ENCODE measurements around the gene ZYX. TPM values are rescaled to one million over a fixed set of nuclear protein-coding genes. Genes with fewer than 3 reads are reported as not detected.

ZYX gene
- polyA plus RNA-seq, 1 of the 3 experiments (the other 2 are of a cell fraction) = 271 TPM

DNA sequence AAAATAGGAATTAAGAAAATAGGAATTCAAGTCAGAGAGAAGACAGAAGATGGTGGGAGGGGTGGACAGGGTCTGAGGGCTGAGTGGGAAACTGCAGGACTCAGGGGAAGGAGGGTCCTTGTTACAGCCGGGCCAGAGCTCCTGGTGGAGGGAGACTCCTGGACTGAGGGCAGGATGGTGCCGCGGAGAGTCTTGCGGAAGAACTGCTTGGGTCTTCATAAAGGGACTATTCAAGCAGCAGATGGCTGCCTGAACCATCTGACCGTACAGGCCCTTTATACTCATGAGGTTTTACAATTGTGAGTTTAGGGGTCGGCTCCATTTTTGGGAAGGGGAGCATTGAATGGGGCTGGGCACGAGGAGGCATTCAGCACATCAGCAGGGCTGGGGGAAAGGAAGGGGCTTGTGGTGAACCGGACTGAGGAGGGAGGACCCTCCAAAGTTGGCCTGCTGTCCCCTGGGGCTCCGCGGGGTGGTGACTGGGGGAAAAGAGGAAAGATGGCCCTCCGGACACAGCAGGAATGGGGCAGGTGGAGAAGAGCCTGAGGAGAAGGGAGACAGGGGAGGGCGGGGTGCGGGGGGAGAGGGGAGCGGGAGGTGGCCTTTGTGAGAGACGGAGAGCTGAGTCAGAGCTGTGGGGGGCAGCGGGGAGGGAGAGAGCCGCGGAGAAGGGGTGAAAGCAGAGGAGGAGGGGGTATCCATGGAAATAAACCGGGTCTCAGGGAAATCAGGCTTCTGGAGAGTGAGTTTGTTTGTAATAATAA lies 20.2 kb upstream of the ZYX start:
- H3K4me2 ChIP-seq = peak overlapping the region; percentile 94
- POLR2A ChIA-PET = no interaction called here
- H3K9me2 ChIP-seq = no peaks in the 10 kb centered on the region
- CTCF ChIA-PET = interaction anchor here (1.0 to 2.4 kb wide), 5 partner anchors 12 to 121 kb away, joined by 3 to 14 read pairs (median 3); no protein-coding TSS in a partner anchor
- 36% methylated on average over 19 of the region's 19 CpGs for WGBS (ENCODE audit: low lambda C conversion rate)
- no peak overlapping the region for H3K9ac ChIP-seq
- no peaks in the 10 kb centered on the region for H3K27me3 ChIP-seq (ENCODE audit: insufficient read depth)
- H2AFZ ChIP-seq (ENCODE audit: low read depth) = no peak overlapping the region
- peaks cover 0 to 26% of the 10 kb centered on the region in 2 experiments for H3K36me3 ChIP-seq (replicated peaks in 1 of 2; ENCODE audit: control insufficient read depth in 1 of 2, insufficient read depth in 2 of 2, low read length in 1 of 2)
- H4K20me1 ChIP-seq (ENCODE audit: insufficient read depth) = no peaks in the 10 kb centered on the region
- peak overlapping the region; percentile 73 to 82 for H3K4me3 ChIP-seq (ENCODE audit: low read depth in 2 of 2, low read length in 1 of 2)
- TF ChIP-seq RFX5 (IDR thresholded peaks at IDR 0.05; ENCODE audit: low read length) (no peak), FOSL2 (IDR thresholded peaks at IDR 0.05; ENCODE audit: borderline replicate concordance, low read depth) (peak; percentile 27; the same call in 1 of the 2 replicates), CTCF (IDR thresholded peaks at IDR 0.05) (no peak)
- H3F3A ChIP-seq (replicated peaks; ENCODE audit: insufficient read depth) = peaks cover 9% of the 10 kb centered on the region
- no peaks in the 10 kb centered on the region for H3K79me2 ChIP-seq (ENCODE audit: insufficient read depth)
- DNase-seq = peak; percentile 64
- H3K27ac ChIP-seq (ENCODE audit: low read depth in 2 of 2, low read length in 1 of 2) = no peak overlapping the region
- H3K4me1 ChIP-seq (ENCODE audit: control insufficient read depth in 1 of 2, insufficient read depth in 2 of 2, low read depth in 1 of 2, low read length in 1 of 2) = peaks cover 0 to 8% of the 10 kb centered on the region in 2 experiments; a peak in 1 of 4 replicates
- H3K9me3 ChIP-seq = no peaks in the 10 kb centered on the region

GRCh38 chr7:143361552-143362130 lies 19.5 kb upstream of the ZYX start:
- H3K9me2 ChIP-seq = no peaks in the 10 kb centered on the region
- peak overlapping the region; percentile 57; the same call in 1 of the 2 replicates for H3K9ac ChIP-seq
- H3K27me3 ChIP-seq (ENCODE audit: insufficient read depth) = no peaks in the 10 kb centered on the region
- H3K36me3 ChIP-seq (replicated peaks in 1 of 2; ENCODE audit: control insufficient read depth in 1 of 2, insufficient read depth in 2 of 2, low read length in 1 of 2) = peaks cover 0 to 19% of the 10 kb centered on the region in 2 experiments
- peaks cover 0 to 8% of the 10 kb centered on the region in 2 experiments; a peak in 1 of 4 replicates for H3K4me1 ChIP-seq (ENCODE audit: control insufficient read depth in 1 of 2, insufficient read depth in 2 of 2, low read depth in 1 of 2, low read length in 1 of 2)
- TF ChIP-seq NFIC (IDR thresholded peaks at IDR 0.05; ENCODE audit: borderline replicate concordance) (no peak), TCF12 (IDR thresholded peaks at IDR 0.05) (no peak), FOXM1 (IDR thresholded peaks at IDR 0.05; ENCODE audit: low read depth) (no peak), SIN3A (IDR thresholded peaks at IDR 0.05; ENCODE audit: borderline replicate concordance, low read depth, low read length) (no peak), NRF1 (IDR thresholded peaks at IDR 0.05; ENCODE audit: low read depth, low read length) (no peak), MEF2A (IDR thresholded peaks at IDR 0.05; ENCODE audit: borderline replicate concordance, low read depth) (no peak), TEAD4 (IDR thresholded peaks at IDR 0.05; ENCODE audit: borderline replicate concordance, insufficient read depth) (no peak), RCOR1 (IDR thresholded peaks at IDR 0.05; ENCODE audit: low read length) (no peak), FOXJ3 (CRISPR knock-in tag; IDR thresholded peaks at IDR 0.05) (no peak), CHD2 (IDR thresholded peaks at IDR 0.05; ENCODE audit: low read length, partially characterized antibody) (no peak), GATA2 (CRISPR knock-in tag; IDR thresholded peaks at IDR 0.05) (no peak), YY1 (IDR thresholded peaks at IDR 0.05; ENCODE audit: low read depth) (no peak), FOSL2 (IDR thresholded peaks at IDR 0.05; ENCODE audit: borderline replicate concordance, low read depth) (no peak), EP300 (IDR thresholded peaks at IDR 0.05; ENCODE audit: borderline replicate concordance in 1 of 2, low read depth in 1 of 2, low read length in 1 of 2) (no peak)
- TF ChIP-seq, protein P1, sequence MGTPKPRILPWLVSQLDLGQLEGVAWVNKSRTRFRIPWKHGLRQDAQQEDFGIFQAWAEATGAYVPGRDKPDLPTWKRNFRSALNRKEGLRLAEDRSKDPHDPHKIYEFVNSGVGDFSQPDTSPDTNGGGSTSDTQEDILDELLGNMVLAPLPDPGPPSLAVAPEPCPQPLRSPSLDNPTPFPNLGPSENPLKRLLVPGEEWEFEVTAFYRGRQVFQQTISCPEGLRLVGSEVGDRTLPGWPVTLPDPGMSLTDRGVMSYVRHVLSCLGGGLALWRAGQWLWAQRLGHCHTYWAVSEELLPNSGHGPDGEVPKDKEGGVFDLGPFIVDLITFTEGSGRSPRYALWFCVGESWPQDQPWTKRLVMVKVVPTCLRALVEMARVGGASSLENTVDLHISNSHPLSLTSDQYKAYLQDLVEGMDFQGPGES (IDR thresholded peaks at IDR 0.05; ENCODE audit: low read depth, low read length) = no peak
- H3K4me2 ChIP-seq = peak overlapping the region; percentile 94
- CTCF ChIA-PET = no interaction called here
- POLR2A ChIA-PET = no interaction called here
- H3K9me3 ChIP-seq = no peaks in the 10 kb centered on the region
- H3K4me3 ChIP-seq (ENCODE audit: low read depth in 2 of 2, low read length in 1 of 2) = peak overlapping the region; percentile 73 to 82
- peaks cover 9% of the 10 kb centered on the region for H3F3A ChIP-seq (replicated peaks; ENCODE audit: insufficient read depth)
- WGBS (ENCODE audit: low lambda C conversion rate) = 3% methylated on average over 24 of the region's 46 CpGs
- H2AFZ ChIP-seq (ENCODE audit: low read depth) = peak overlapping the region; percentile 86; the same call in 1 of the 2 replicates
- DNase-seq = no peak
- H3K27ac ChIP-seq (ENCODE audit: low read depth in 2 of 2, low read length in 1 of 2) = no peak overlapping the region
- no peaks in the 10 kb centered on the region for H3K79me2 ChIP-seq (ENCODE audit: insufficient read depth)
- H4K20me1 ChIP-seq (ENCODE audit: insufficient read depth) = no peaks in the 10 kb centered on the region
